ENCODE measurements around the gene CABLES1. TPM values are rescaled to one million over a fixed set of nuclear protein-coding genes. Genes with fewer than 3 reads are reported as not detected.

Gene CABLES1
- polyA plus RNA-seq, 3 donors, result 0.09 to 0.15 TPM; not detected in 1

GRCh38 chr18:23121133-23121532 lies 14.2 kb upstream of the CABLES1 start:
- no peaks in the 10 kb centered on the region for H3K36me3 Mint-ChIP-seq

GRCh38 chr18:23122334-23123229 lies 12.7 kb upstream of the CABLES1 start:
- Histone ChIP-seq H3K9me3 (replicated peaks in 1 of 2; ENCODE audit: control insufficient read depth in 1 of 2, insufficient read depth in 1 of 2, low read length in 2 of 2) (no peaks in the 10 kb centered on the region), H3K4me2 (replicated peaks; ENCODE audit: extremely low read depth, low read length, poor library complexity, severe bottlenecking) (no peak overlapping the region), H4K20me1 (ENCODE audit: insufficient read depth, low read length) (no peaks in the 10 kb centered on the region), H3K27me3 (ENCODE audit: control insufficient read depth in 2 of 2, insufficient read depth in 2 of 2, low read length in 2 of 2) (no peaks in the 10 kb centered on the region), H3K4me3 (replicated peaks in 1 of 3; ENCODE audit: low read depth in 2 of 3, low read length in 3 of 3) (no peak overlapping the region), H3K4me1 (ENCODE audit: control insufficient read depth in 1 of 2, insufficient read depth in 2 of 2, low read length in 2 of 2) (peaks cover 9 to 11% of the 10 kb centered on the region in 2 donors), H3K9ac (ENCODE audit: insufficient read depth, low read length, poor library complexity, severe bottlenecking) (no peak overlapping the region), H2AFZ (ENCODE audit: insufficient read depth, low read depth, low read length, poor library complexity, severe bottlenecking) (no peak overlapping the region), H3K79me2 (ENCODE audit: insufficient read depth, low read length) (no peaks in the 10 kb centered on the region), H3K36me3 (replicated peaks in 1 of 2; ENCODE audit: control insufficient read depth in 1 of 2, insufficient read depth in 2 of 2, low read length in 2 of 2) (no peaks in the 10 kb centered on the region), H3K27ac (ENCODE audit: low read depth in 1 of 2, low read length in 2 of 2) (no peak overlapping the region)
- WGBS (ENCODE audit: insufficient coverage), result 100% methylated on average over 4 of the region's 15 CpGs
- no peaks in the 10 kb centered on the region for H3K9me3 Mint-ChIP-seq
- no peaks in the 10 kb centered on the region for H3K36me3 Mint-ChIP-seq
- no peak overlapping the region for H3K27ac Mint-ChIP-seq
- no peak for DNase-seq
- peaks cover 5% of the 10 kb centered on the region in 3 donors for H3K27me3 Mint-ChIP-seq (ENCODE audit: low read depth in 3 of 3)
- H3K4me1 Mint-ChIP-seq, result peaks cover 10% of the 10 kb centered on the region
- H3K4me3 Mint-ChIP-seq, result no peak overlapping the region
- TF ChIP-seq CTCF (IDR thresholded peaks at IDR 0.05), result no peak
- intact Hi-C loops (cut with micrococcal nuclease), result loop anchor here in 1 of 2 donors (10.0 kb wide), 1 partner anchor 262 kb away; no protein-coding TSS in a partner anchor

More at GRCh38 chr18:23121133-23121532, 14.2 kb upstream of the CABLES1 start:
- no peak for DNase-seq
- Histone ChIP-seq H3K4me2 (replicated peaks; ENCODE audit: extremely low read depth, low read length, poor library complexity, severe bottlenecking) (no peak overlapping the region), H3K4me3 (replicated peaks in 1 of 3; ENCODE audit: low read depth in 2 of 3, low read length in 3 of 3) (no peak overlapping the region), H3K79me2 (ENCODE audit: insufficient read depth, low read length) (no peaks in the 10 kb centered on the region), H3K27me3 (ENCODE audit: control insufficient read depth in 2 of 2, insufficient read depth in 2 of 2, low read length in 2 of 2) (no peaks in the 10 kb centered on the region), H3K27ac (ENCODE audit: low read depth in 1 of 2, low read length in 2 of 2) (no peak overlapping the region), H4K20me1 (ENCODE audit: insufficient read depth, low read length) (no peaks in the 10 kb centered on the region), H3K36me3 (replicated peaks in 1 of 2; ENCODE audit: control insufficient read depth in 1 of 2, insufficient read depth in 2 of 2, low read length in 2 of 2) (no peaks in the 10 kb centered on the region), H3K4me1 (ENCODE audit: control insufficient read depth in 1 of 2, insufficient read depth in 2 of 2, low read length in 2 of 2) (peaks cover 3% of the 10 kb centered on the region in 2 donors), H3K9me3 (replicated peaks in 1 of 2; ENCODE audit: control insufficient read depth in 1 of 2, insufficient read depth in 1 of 2, low read length in 2 of 2) (no peaks in the 10 kb centered on the region), H2AFZ (ENCODE audit: insufficient read depth, low read depth, low read length, poor library complexity, severe bottlenecking) (no peak overlapping the region), H3K9ac (ENCODE audit: insufficient read depth, low read length, poor library complexity, severe bottlenecking) (no peak overlapping the region)
- Mint-ChIP-seq H3K27ac (no peak overlapping the region), H3K9me3 (no peaks in the 10 kb centered on the region), H3K4me3 (no peak overlapping the region), H3K27me3 (ENCODE audit: low read depth in 3 of 3) (peaks cover 5 to 7% (median 5%) of the 10 kb centered on the region in 3 donors), H3K4me1 (peaks cover 4% of the 10 kb centered on the region)
- TF ChIP-seq CTCF (IDR thresholded peaks at IDR 0.05), result no peak
- 100% methylated on average over 3 of the region's 8 CpGs for whole genome bisulfite sequencing (ENCODE audit: insufficient coverage)
- intact Hi-C loops (cut with micrococcal nuclease), result loop anchor here in 1 of 2 donors (10.0 kb wide), 1 partner anchor 264 kb away; no protein-coding TSS in a partner anchor
